GM23338 (cell line): ENCODE results near the gene MICAL2. TPM values are rescaled to one million over a fixed set of nuclear protein-coding genes. Genes with fewer than 3 reads are reported as not detected.

Source experiments
- ATAC-seq: fragments of 200-7000 bp; cut with Tn5 transposase; 3 replicates; pipeline ENCODE4 v1.9.1; 2020
- DNase-seq: peaks from one replicate; pipeline ENCODE4 v3.0.0-alpha.2; 2015; ENCODE audit warnings: low spot score
- H2AFZ ChIP-seq: fragments of 200-600 bp; sonication (generic); 2 replicates; pipeline ENCODE4 v1.8.0; 2016; ENCODE audit warnings: antibody characterized with exemption, mild to moderate bottlenecking, moderate library complexity
- H3F3A ChIP-seq: fragments of 200-600 bp; sonication (generic); replicated peaks from 2 replicates; pipeline ENCODE4 v1.8.0; 2017; ENCODE audit warnings: antibody characterized with exemption, mixed run types, low read depth
- H3K27ac ChIP-seq: fragments of 200-600 bp; sonication (generic); 2 replicates; pipeline ENCODE4 v1.6.1; 2016; ENCODE audit warnings: low read depth
- H3K27me3 ChIP-seq: fragments of 200-600 bp; sonication (generic); 2 replicates; pipeline ENCODE4 v1.8.0; 2016; ENCODE audit warnings: mild to moderate bottlenecking, mixed run types, moderate library complexity; ENCODE audit not compliant: insufficient read depth
- H3K36me3 ChIP-seq: fragments of 200-600 bp; sonication (generic); 2 replicates; pipeline ENCODE4 v1.8.0; 2016; ENCODE audit warnings: mild to moderate bottlenecking; ENCODE audit not compliant: insufficient read depth
- H3K4me1 ChIP-seq: fragments of 200-600 bp; sonication (generic); 2 replicates; pipeline ENCODE4 v1.8.0; 2016; ENCODE audit warnings: mild to moderate bottlenecking, moderate library complexity; ENCODE audit not compliant: insufficient read depth
- H3K4me2 ChIP-seq: fragments of 200-600 bp; sonication (generic); 2 replicates; pipeline ENCODE4 v1.7.1; 2017; ENCODE audit warnings: mixed run types
- H3K4me3 ChIP-seq: fragments of 200-600 bp; sonication (generic); 2 replicates; pipeline ENCODE4 v1.6.1; 2016; ENCODE audit warnings: mixed run types
- H3K79me2 ChIP-seq: fragments of 200-600 bp; sonication (generic); replicated peaks from 2 replicates; pipeline ENCODE4 v1.8.0; 2017; ENCODE audit warnings: mild to moderate bottlenecking; ENCODE audit not compliant: insufficient read depth
- H3K9me2 ChIP-seq: fragments of 200-600 bp; sonication (generic); 2 replicates; pipeline ENCODE4 v1.8.0; 2017; ENCODE audit not compliant: insufficient read depth
- H4K20me1 ChIP-seq: fragments of 200-600 bp; sonication (generic); replicated peaks from 2 replicates; pipeline ENCODE4 v1.8.0; 2017; ENCODE audit warnings: mild to moderate bottlenecking; ENCODE audit not compliant: insufficient read depth
- H3K27ac Mint-ChIP-seq: 2 replicates; pipeline ENCODE4 v1.8.0; 2020; ENCODE audit warnings: inconsistent platforms, mild to moderate bottlenecking, moderate library complexity, mixed read lengths
- H3K27me3 Mint-ChIP-seq: 3 replicates; pipeline ENCODE4 v1.8.0; 2022; ENCODE audit warnings: low read depth, mild to moderate bottlenecking, moderate library complexity, mixed read lengths, inconsistent platforms; ENCODE audit not compliant: insufficient read depth, poor library complexity
- H3K36me3 Mint-ChIP-seq: 3 replicates; pipeline ENCODE4 v1.8.0; 2021; ENCODE audit warnings: low read depth, mild to moderate bottlenecking, inconsistent platforms, moderate library complexity, mixed read lengths
- H3K4me1 Mint-ChIP-seq: 3 replicates; pipeline ENCODE4 v1.8.0; 2020; ENCODE audit warnings: mild to moderate bottlenecking, inconsistent platforms, mixed read lengths
- H3K4me3 Mint-ChIP-seq: 3 replicates; pipeline ENCODE4 v1.8.0; 2021; ENCODE audit warnings: moderate library complexity, mild to moderate bottlenecking, inconsistent platforms, mixed read lengths
- H3K9me3 Mint-ChIP-seq: 3 replicates; pipeline ENCODE4 v1.8.0; 2020; ENCODE audit warnings: moderate library complexity, mild to moderate bottlenecking, inconsistent platforms, mixed read lengths
- CREB1 ChIP-seq: fragments of 250-450 bp; sonication (Bioruptor Pico); IDR thresholded peaks from 2 replicates; pipeline ENCODE4 v1.5.0; 2020; ENCODE audit warnings: low read depth, mild to moderate bottlenecking, moderate library complexity
- ETS1 ChIP-seq: IDR thresholded peaks from 2 replicates; pipeline ENCODE4 v1.6.1; 2016; ENCODE audit warnings: antibody characterized with exemption
- EZH2 ChIP-seq: fragments of 200-600 bp; sonication (generic); IDR thresholded peaks from one replicate; pipeline ENCODE4 v1.8.0; 2017; ENCODE audit warnings: antibody characterized with exemption, mild to moderate bottlenecking, low read depth; ENCODE audit not compliant: unreplicated experiment
- EZH2phosphoT487 ChIP-seq: fragments of 200-600 bp; sonication (generic); IDR thresholded peaks from one replicate; pipeline ENCODE4 v1.8.1; 2018; ENCODE audit warnings: antibody characterized with exemption; ENCODE audit not compliant: unreplicated experiment
- JUNB ChIP-seq: IDR thresholded peaks from one replicate; pipeline ENCODE4 v1.6.1; 2016; ENCODE audit warnings: antibody characterized with exemption; ENCODE audit not compliant: unreplicated experiment
- NANOG ChIP-seq: IDR thresholded peaks from 2 replicates; pipeline ENCODE4 v1.6.1; 2016; ENCODE audit warnings: antibody characterized with exemption, borderline replicate concordance
- POLR2AphosphoS5 ChIP-seq: IDR thresholded peaks from 2 replicates; pipeline ENCODE4 v1.6.1; 2016; ENCODE audit warnings: antibody characterized with exemption, low read depth
- STAT1 ChIP-seq: IDR thresholded peaks from one replicate; pipeline ENCODE4 v1.6.1; 2016; ENCODE audit warnings: antibody characterized with exemption; ENCODE audit not compliant: unreplicated experiment
- ZNF114 ChIP-seq: fragments of 250-450 bp; sonication (Bioruptor Pico); IDR thresholded peaks from 2 replicates; pipeline ENCODE4 v1.5.0; 2020; ENCODE audit warnings: mild to moderate bottlenecking, moderate library complexity
- ZNF331 ChIP-seq: fragments of 250-450 bp; sonication (Bioruptor Pico); IDR thresholded peaks from 2 replicates; pipeline ENCODE4 v1.5.0; 2020; ENCODE audit warnings: low read depth, mild to moderate bottlenecking, moderate library complexity
- polyA plus RNA-seq: library from polyadenylated mRNA; unstranded; fragments of >200 nt; fragmentation: Nextera tagmentation; extraction: Ambion mirVana; gene quantifications from 2 replicates; pipeline ENCODE4 v1.2.1, GENCODE V29; 2016
- total RNA-seq: library from RNA; depleted of rRNA; stranded (reverse); fragments of >200 nt; shearing (Covaris generic); gene quantifications from 2 replicates; pipeline ENCODE4 v1.2.3, GENCODE V29; 2014
- TF ChIP-seq, protein P1 (sequence below): fragments of 250-450 bp; sonication (Bioruptor Pico); IDR thresholded peaks from 2 replicates; pipeline ENCODE4 v1.5.0; 2020; ENCODE audit warnings: mild to moderate bottlenecking, moderate library complexity

Gene MICAL2
- total and polyA plus RNA-seq, 2 experiments from 2014 or later = 0.66 to 1.4 TPM

- Mint-ChIP-seq H3K4me3 (no peak overlapping the region), H3K27ac (no peak overlapping the region), H3K4me1 (no peaks in the 10 kb centered on the region), H3K9me3 (no peaks in the 10 kb centered on the region), H3K36me3 (no peaks in the 10 kb centered on the region; the same call in 2 of the 3 replicates), H3K27me3 (peaks cover 2% of the 10 kb centered on the region)
- DNase-seq (no peak), ATAC-seq (no peak)
- H4K20me1 ChIP-seq = no peaks in the 10 kb centered on the region
- H3K79me2 ChIP-seq = no peaks in the 10 kb centered on the region
- H3K9me2 ChIP-seq = no peaks in the 10 kb centered on the region
- no peak overlapping the region for H2AFZ ChIP-seq
- H3F3A ChIP-seq = no peaks in the 10 kb centered on the region
- no peak overlapping the region for H3K4me2 ChIP-seq
- no peaks in the 10 kb centered on the region for H3K27me3 ChIP-seq
- H3K4me3 ChIP-seq = no peak overlapping the region
- no peak overlapping the region for H3K27ac ChIP-seq
- H3K36me3 ChIP-seq = no peaks in the 10 kb centered on the region
- H3K4me1 ChIP-seq = no peaks in the 10 kb centered on the region
- TF ChIP-seq ZNF114 (CRISPR knock-in tag) = no peak
- TF ChIP-seq ETS1 = no peak
Observed at GRCh38 chr11:12149672-12150225, 39.4 kb downstream of the MICAL2 start.

- Mint-ChIP-seq H3K4me3 (no peak overlapping the region), H3K4me1 (no peaks in the 10 kb centered on the region), H3K27me3 (peaks cover 2% of the 10 kb centered on the region), H3K27ac (no peak overlapping the region), H3K36me3 (no peaks in the 10 kb centered on the region; the same call in 2 of the 3 replicates), H3K9me3 (no peaks in the 10 kb centered on the region)
- Histone ChIP-seq H3K27ac (no peak overlapping the region), H3K4me1 (no peaks in the 10 kb centered on the region), H3F3A (no peaks in the 10 kb centered on the region), H3K36me3 (no peaks in the 10 kb centered on the region), H3K4me2 (no peak overlapping the region), H3K9me2 (no peaks in the 10 kb centered on the region), H3K27me3 (no peaks in the 10 kb centered on the region), H2AFZ (no peak overlapping the region), H3K79me2 (no peaks in the 10 kb centered on the region), H3K4me3 (no peak overlapping the region), H4K20me1 (no peaks in the 10 kb centered on the region)
- ATAC-seq (no peak), DNase-seq (no peak)
- TF ChIP-seq EZH2phosphoT487 = no peak
- no peak for TF ChIP-seq CREB1
- no peak for TF ChIP-seq NANOG
- TF ChIP-seq ZNF114 (CRISPR knock-in tag) = no peak
- no peak for TF ChIP-seq POLR2AphosphoS5
- TF ChIP-seq EZH2 = no peak
- no peak for TF ChIP-seq STAT1
- no peak for TF ChIP-seq ETS1
- TF ChIP-seq, protein P1, sequence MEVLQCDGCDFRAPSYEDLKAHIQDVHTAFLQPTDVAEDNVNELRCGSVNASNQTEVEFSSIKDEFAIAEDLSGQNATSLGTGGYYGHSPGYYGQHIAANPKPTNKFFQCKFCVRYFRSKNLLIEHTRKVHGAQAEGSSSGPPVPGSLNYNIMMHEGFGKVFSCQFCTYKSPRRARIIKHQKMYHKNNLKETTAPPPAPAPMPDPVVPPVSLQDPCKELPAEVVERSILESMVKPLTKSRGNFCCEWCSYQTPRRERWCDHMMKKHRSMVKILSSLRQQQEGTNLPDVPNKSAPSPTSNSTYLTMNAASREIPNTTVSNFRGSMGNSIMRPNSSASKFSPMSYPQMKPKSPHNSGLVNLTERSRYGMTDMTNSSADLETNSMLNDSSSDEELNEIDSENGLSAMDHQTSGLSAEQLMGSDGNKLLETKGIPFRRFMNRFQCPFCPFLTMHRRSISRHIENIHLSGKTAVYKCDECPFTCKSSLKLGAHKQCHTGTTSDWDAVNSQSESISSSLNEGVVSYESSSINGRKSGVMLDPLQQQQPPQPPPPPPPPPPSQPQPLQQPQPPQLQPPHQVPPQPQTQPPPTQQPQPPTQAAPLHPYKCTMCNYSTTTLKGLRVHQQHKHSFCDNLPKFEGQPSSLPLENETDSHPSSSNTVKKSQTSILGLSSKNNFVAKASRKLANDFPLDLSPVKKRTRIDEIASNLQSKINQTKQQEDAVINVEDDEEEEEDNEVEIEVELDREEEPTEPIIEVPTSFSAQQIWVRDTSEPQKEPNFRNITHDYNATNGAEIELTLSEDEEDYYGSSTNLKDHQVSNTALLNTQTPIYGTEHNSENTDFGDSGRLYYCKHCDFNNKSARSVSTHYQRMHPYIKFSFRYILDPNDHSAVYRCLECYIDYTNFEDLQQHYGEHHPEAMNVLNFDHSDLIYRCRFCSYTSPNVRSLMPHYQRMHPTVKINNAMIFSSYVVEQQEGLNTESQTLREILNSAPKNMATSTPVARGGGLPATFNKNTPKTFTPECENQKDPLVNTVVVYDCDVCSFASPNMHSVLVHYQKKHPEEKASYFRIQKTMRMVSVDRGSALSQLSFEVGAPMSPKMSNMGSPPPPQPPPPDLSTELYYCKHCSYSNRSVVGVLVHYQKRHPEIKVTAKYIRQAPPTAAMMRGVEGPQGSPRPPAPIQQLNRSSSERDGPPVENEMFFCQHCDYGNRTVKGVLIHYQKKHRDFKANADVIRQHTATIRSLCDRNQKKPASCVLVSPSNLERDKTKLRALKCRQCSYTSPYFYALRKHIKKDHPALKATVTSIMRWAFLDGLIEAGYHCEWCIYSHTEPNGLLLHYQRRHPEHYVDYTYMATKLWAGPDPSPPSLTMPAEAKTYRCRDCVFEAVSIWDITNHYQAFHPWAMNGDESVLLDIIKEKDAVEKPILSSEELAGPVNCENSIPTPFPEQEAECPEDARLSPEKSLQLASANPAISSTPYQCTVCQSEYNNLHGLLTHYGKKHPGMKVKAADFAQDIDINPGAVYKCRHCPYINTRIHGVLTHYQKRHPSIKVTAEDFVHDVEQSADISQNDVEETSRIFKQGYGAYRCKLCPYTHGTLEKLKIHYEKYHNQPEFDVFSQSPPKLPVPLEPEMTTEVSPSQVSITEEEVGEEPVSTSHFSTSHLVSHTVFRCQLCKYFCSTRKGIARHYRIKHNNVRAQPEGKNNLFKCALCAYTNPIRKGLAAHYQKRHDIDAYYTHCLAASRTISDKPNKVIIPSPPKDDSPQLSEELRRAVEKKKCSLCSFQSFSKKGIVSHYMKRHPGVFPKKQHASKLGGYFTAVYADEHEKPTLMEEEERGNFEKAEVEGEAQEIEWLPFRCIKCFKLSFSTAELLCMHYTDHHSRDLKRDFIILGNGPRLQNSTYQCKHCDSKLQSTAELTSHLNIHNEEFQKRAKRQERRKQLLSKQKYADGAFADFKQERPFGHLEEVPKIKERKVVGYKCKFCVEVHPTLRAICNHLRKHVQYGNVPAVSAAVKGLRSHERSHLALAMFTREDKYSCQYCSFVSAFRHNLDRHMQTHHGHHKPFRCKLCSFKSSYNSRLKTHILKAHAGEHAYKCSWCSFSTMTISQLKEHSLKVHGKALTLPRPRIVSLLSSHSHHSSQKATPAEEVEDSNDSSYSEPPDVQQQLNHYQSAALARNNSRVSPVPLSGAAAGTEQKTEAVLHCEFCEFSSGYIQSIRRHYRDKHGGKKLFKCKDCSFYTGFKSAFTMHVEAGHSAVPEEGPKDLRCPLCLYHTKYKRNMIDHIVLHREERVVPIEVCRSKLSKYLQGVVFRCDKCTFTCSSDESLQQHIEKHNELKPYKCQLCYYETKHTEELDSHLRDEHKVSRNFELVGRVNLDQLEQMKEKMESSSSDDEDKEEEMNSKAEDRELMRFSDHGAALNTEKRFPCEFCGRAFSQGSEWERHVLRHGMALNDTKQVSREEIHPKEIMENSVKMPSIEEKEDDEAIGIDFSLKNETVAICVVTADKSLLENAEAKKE (CRISPR knock-in tag) = no peak
- no peak for TF ChIP-seq JUNB
- no peak for TF ChIP-seq ZNF331 (CRISPR knock-in tag)
Observed at GRCh38 chr11:12150831-12151382, 40.5 kb downstream of the MICAL2 start.
